Aorta (tissue), 5 donors: ENCODE results near the gene COX7A2L. TPM values are rescaled to one million over a fixed set of nuclear protein-coding genes. Genes with fewer than 3 reads are reported as not detected.
"Not testable (repeated sequence)": the region's sequence is repeated elsewhere in the genome, so short reads cannot be mapped to it uniquely, and the experiment has no call there.

Experiments
- ATAC-seq: fragments of 200-7000 bp; cut with Tn5 transposase; one replicate; pipeline ENCODE4 v1.9.1; 2022; ENCODE audit warnings: moderate library complexity; ENCODE audit not compliant: low FRiP score
- DNase-seq, 2 donors: peaks; one replicate each; pipeline ENCODE4 v3.0.0-alpha.2; 2020
- H3K27ac ChIP-seq, 2 donors: one replicate each; pipeline ENCODE4 v1.5.1; 2013; ENCODE audit warnings: low read length in 2 of 2, mild to moderate bottlenecking in 2 of 2, moderate library complexity in 2 of 2, control low read depth in 1 of 2, inconsistent platforms in 1 of 2, low read depth in 1 of 2
- H3K27me3 ChIP-seq, 2 donors: one replicate each; pipeline ENCODE4 v1.6.1; 2013; ENCODE audit warnings: control low read depth in 1 of 2, low read length in 1 of 2, mild to moderate bottlenecking in 1 of 2, moderate library complexity in 1 of 2; ENCODE audit not compliant: insufficient read depth in 2 of 2, control insufficient read depth in 1 of 2
- H3K36me3 ChIP-seq, 2 donors: one replicate each; pipeline ENCODE4 v1.6.1; 2013; ENCODE audit warnings: control low read depth in 1 of 2, low read length in 1 of 2, mild to moderate bottlenecking in 1 of 2; ENCODE audit not compliant: insufficient read depth in 2 of 2, control insufficient read depth in 1 of 2
- H3K4me1 ChIP-seq, 2 donors: one replicate each; pipeline ENCODE4 v1.6.1; 2013; ENCODE audit warnings: low read length in 2 of 2, control low read depth in 1 of 2, mild to moderate bottlenecking in 1 of 2, moderate library complexity in 1 of 2; ENCODE audit not compliant: insufficient read depth in 2 of 2, control insufficient read depth in 1 of 2
- H3K4me3 ChIP-seq, 2 donors: one replicate each; pipeline ENCODE4 v1.5.1; 2013; ENCODE audit warnings: low read length in 2 of 2, control low read depth in 1 of 2, mild to moderate bottlenecking in 1 of 2
- H3K9me3 ChIP-seq: one replicate; pipeline ENCODE4 v1.6.1; 2013; ENCODE audit warnings: mild to moderate bottlenecking, low read length; ENCODE audit not compliant: control insufficient read depth
- WGBS, 2 donors: extraction: QIAGEN DNeasy Blood & Tissue Kit; methylation state at CpG; one replicate each; pipeline ENCODE4 v1.1.7; 2013; 5-methylcytosine and 5-hydroxymethylcytosine counted together
- intact Hi-C, 2 donors: fragments of 100-400 bp; cut with DNase I; formaldehyde crosslinking; loops; one replicate each; pipeline versions ENCODE4 v1.14.2 to v1.15.0; 2022
- polyA plus RNA-seq, 2 donors: library from polyadenylated mRNA; stranded (reverse); fragments of 200-250 nt; gene quantifications; one replicate each; pipeline ENCODE4 v1.2.3, GENCODE V29; 2013
- total RNA-seq, 2 donors: library from RNA; stranded (reverse); fragmentation: NEBNext Ultra II Directional; extraction: Animal tissue kit (Norgen Biotek cat#: 25700); gene quantifications; one replicate each; pipeline ENCODE4 v1.2.1, GENCODE V29; 2021
- donor health status: healthy with polysubstance abuse.
- donor health status: Bipolar disorder and iron deficiency.
- donor health status: DM: no; HTN: no; CAD: no.
- donor health status: DM: no; HTN: no; CAD: no.
- donor health status: DM: yes; HTN: yes; CAD: no.

The COX7A2L gene
- total and polyA plus RNA-seq, 4 donors, result 60.8 to 265 (median 80.3) TPM

DNA sequence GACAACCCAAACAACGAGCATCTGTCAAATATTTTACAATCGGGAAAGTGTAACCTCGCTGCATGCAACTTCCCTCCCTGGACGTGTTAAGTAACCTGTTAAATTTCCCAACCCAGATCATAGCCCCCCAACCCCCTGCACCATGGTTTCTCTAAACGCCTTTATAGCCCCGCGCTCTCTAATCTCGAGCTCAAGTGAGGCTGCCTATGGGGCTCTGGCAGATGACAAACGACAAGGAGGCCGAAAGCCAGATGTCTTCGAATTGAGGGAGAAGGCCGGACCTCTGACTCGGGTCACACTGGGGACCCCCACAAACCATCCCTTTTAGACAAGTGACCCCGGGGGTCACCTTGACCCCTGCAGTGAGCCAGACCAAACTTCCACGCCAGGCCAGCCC lies 526 bp downstream of the COX7A2L start:
- intact Hi-C loops, result loop anchor here in 1 of 2 donors (2.0 kb wide), 1 partner anchor 264 kb away; no protein-coding TSS in a partner anchor
- WGBS, 2 donors, result 0% methylated on average over 15 of the region's 15 CpGs
- peak; percentile 1 for ATAC-seq
- peak overlapping the region; percentile 88 to 90 for H3K4me3 ChIP-seq
- no peaks in the 10 kb centered on the region for H3K36me3 ChIP-seq
- no peaks in the 10 kb centered on the region for H3K27me3 ChIP-seq
- H3K27ac ChIP-seq, result peak overlapping the region in 1 of 2 donors; percentile 93
- DNase-seq, result no peak
- H3K9me3 ChIP-seq, result no peaks in the 10 kb centered on the region
- H3K4me1 ChIP-seq, result peaks cover 0 to 2% of the 10 kb centered on the region in 2 donors

DNA sequence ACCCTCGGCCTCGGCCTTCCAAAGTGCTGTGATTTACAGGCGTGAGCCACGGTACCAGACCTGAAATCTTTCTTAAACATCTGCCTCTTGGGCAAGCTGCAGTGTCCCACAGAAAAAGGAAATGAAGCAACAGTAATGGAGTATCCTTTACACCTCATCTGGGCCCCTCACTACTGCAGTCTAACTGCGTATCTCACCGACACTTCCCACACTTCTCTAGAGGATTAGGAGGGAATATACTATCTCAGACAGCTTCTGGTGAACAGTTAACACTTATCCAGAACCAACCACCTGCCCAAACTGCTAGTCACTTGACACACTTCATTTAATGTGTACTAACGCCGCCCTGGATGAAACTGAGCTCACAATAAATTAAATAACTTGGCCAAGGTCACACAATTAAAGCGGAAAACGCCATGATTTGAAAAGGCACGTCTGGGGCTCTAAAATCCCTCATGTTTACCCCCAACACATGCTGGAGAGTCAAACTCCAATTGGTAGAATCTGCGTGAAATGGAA lies 993 bp downstream of the COX7A2L start:
- DNase-seq (no peak), ATAC-seq (no peak)
- intact Hi-C loops, result loop anchor here in 1 of 2 donors (2.0 kb wide), 1 partner anchor 263 kb away; no protein-coding TSS in a partner anchor
- Histone ChIP-seq H3K4me3 (peak overlapping the region; percentile 88 to 90), H3K9me3 (no peaks in the 10 kb centered on the region), H3K36me3 (no peaks in the 10 kb centered on the region), H3K27ac (no peak overlapping the region), H3K27me3 (no peaks in the 10 kb centered on the region), H3K4me1 (peaks cover 0 to 2% of the 10 kb centered on the region in 2 donors)
- 17 to 24% methylated on average over 12 of the region's 12 CpGs for WGBS, 2 donors

DNA sequence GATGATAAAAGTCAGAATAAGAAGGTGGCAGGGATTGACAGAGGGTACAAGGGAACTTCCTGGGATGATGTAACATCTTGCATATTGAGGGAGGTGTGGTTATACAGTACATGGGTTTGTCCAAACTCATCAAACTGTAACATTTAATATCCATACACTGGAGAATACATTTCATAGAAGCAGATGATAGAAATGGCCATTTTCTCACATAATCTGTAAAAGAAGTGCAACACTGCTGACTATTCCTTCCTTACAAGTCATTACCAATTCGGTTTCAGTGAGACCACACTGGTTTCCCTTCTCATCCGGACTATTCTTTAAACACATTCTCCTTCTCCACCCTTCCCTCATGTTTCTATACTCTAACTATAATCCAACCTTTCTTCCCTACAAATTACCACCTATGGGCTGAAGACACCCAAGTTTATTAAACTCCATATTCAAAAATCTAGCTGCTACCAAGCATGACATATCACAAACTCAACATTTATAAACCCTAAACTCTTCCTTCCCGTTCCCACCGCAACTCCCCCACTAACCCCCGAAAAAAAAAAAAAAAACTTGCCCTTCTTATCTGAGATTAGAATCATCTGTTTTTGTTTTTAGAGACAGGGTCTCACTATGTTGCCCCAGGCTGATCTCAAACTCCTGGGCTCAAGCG lies 1.6 kb downstream of the COX7A2L start:
- ATAC-seq, result no peak
- Histone ChIP-seq H3K27ac (no peak overlapping the region), H3K4me3 (peak overlapping the region; percentile 88 to 90), H3K36me3 (no peaks in the 10 kb centered on the region), H3K4me1 (peaks cover 0 to 2% of the 10 kb centered on the region in 2 donors), H3K9me3 (no peaks in the 10 kb centered on the region), H3K27me3 (no peaks in the 10 kb centered on the region)
- intact Hi-C loops, result no loop called here
- WGBS, 2 donors, result 51 to 53% methylated on average over 6 of the region's 6 CpGs
- no peak for DNase-seq

DNA sequence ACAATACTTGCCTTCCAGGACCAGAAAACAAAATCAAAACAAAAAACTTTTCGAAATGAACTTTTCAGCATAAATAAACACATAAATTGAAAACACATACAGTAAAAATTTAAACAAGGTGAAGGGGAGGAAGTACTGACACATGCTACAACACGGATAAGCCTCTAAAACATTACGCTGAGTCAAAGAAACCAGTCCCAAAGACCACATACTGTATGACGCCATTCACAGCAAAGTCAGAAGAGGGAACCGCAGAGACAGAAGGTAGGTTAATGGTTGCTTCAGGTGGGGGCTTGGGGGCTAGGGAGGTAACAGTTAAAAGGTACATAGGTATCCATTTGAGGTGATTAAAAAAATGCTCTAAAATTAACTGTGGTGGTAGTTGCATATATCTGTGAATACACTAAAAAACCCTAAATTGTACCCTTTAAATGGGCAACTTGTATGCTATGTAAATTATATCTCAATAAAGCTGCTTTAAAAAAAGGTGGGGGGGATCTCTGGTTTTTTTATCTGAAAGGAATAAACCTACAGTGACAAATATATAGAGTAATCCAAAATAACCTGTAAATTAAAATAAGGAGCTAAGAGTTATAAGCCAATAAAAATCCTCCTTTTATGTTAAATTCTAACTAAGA lies 7.1 kb downstream of the COX7A2L start:
- ATAC-seq (no peak), DNase-seq (no peak)
- Histone ChIP-seq H3K27me3 (no peaks in the 10 kb centered on the region), H3K4me1 (no peaks in the 10 kb centered on the region), H3K27ac (no peak overlapping the region), H3K9me3 (no peaks in the 10 kb centered on the region), H3K36me3 (peaks cover 0 to 3% of the 10 kb centered on the region in 2 donors), H3K4me3 (no peak overlapping the region)
- 85 to 90% methylated on average over 5 of the region's 5 CpGs for WGBS, 2 donors
- intact Hi-C loops, result no loop called here

DNA sequence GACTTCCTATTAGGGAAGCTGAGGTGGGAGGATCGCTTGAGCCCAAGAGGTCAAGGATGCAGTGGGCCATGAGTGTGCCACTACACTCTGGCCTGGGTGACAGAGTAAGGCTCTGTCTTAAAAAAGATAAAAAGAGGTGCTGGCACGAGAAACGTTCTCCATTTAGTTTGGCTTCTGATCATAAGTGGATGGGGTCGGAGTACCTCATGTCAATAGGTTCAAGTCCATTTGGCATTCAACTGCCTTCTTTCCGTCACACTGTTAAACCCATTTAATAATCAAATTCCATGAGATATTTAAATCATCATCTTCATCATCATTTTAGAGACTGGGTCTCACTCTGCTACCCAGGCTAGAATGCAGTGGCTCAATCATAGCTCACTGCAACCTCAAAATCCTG lies 9.2 kb downstream of the COX7A2L start:
- intact Hi-C loops, result no loop called here
- no peak for DNase-seq

DNA sequence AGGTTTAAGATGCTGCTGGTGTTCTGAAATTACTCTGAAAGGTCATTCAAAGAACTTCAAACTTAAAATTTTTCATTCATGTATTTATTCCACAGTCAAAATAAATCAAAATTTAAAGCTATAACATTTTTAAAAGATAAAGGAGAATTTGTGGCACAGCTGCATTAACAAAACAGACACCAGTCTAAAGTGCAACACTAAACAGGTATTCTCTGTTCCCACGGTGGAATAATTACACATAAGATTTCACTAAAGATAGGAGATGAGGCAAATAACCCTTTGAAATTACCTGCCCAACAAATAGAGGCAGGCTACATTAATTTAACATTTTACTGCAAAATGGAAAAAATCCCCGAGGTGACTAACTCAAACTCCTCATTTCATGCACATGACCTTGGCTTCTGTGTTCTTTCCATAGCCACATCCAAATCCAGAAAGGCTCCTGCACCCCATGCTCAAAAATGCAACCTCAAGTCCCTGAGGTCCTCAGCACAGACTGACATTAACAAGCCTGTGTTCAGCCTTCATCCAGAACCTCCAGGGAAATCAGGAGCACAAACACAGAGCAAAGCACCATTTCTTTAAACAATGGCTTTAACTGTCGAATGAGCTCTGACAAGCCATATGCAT lies 10.5 kb downstream of the COX7A2L start:
- intact Hi-C loops, result no loop called here
- no peak for ATAC-seq
- Histone ChIP-seq H3K36me3 (peaks cover 0 to 4% of the 10 kb centered on the region in 2 donors), H3K27me3 (no peaks in the 10 kb centered on the region), H3K9me3 (no peaks in the 10 kb centered on the region), H3K4me1 (no peaks in the 10 kb centered on the region), H3K4me3 (no peak overlapping the region), H3K27ac (no peak overlapping the region)
- WGBS, 2 donors, result 73% methylated on average over 3 of the region's 3 CpGs
- no peak for DNase-seq

More for the DNA sequence above, 9.2 kb downstream of the COX7A2L start:
- no peak overlapping the region for H3K27ac ChIP-seq
- no peaks in the 10 kb centered on the region for H3K4me1 ChIP-seq
- no peak overlapping the region for H3K4me3 ChIP-seq
- 82 to 89% methylated on average over 5 of the region's 5 CpGs for WGBS, 2 donors
- no peak for ATAC-seq
- no peaks in the 10 kb centered on the region for H3K9me3 ChIP-seq
- peaks cover 0 to 3% of the 10 kb centered on the region in 2 donors for H3K36me3 ChIP-seq
- H3K27me3 ChIP-seq, result no peaks in the 10 kb centered on the region

DNA sequence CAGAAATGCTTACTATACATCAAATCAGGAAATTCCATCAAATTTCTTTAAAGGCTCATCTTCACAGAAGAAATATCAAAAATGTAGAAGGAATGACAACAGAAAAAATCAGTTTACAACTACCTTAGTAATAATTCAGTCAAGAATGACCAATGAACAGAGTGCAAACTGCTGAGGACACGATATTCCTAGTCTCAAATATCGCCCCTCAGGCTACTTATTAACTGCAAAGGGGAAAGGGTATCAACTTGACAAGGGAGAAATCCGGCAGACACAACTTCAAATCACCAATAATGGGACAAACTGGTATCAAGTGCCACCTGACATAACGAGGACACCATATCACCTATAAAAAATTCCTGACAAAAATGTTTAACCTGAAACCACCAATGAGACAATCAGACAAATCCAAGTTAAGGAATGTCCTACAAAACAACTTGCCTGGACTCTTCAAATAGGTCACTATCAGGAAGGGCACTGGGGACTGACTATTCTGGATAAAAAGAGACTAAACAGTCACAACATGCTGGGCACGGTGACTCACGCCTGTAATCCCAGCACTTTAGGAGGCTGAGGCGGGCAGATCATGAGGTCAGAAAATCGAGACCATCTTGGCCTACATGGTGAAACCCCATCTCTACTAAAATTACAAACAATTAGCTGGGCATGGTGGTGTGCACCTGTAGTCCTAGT lies 12.8 kb downstream of the COX7A2L start:
- 96% methylated on average over 8 of the region's 8 CpGs for WGBS, 2 donors
- peaks cover 0 to 4% of the 10 kb centered on the region in 2 donors for H3K36me3 ChIP-seq
- intact Hi-C loops, result no loop called here
- H3K9me3 ChIP-seq, result no peaks in the 10 kb centered on the region
- no peak for DNase-seq
- no peaks in the 10 kb centered on the region for H3K4me1 ChIP-seq
- no peak overlapping the region for H3K27ac ChIP-seq
- no peaks in the 10 kb centered on the region for H3K27me3 ChIP-seq
- no peak overlapping the region for H3K4me3 ChIP-seq
- no peak for ATAC-seq

DNA sequence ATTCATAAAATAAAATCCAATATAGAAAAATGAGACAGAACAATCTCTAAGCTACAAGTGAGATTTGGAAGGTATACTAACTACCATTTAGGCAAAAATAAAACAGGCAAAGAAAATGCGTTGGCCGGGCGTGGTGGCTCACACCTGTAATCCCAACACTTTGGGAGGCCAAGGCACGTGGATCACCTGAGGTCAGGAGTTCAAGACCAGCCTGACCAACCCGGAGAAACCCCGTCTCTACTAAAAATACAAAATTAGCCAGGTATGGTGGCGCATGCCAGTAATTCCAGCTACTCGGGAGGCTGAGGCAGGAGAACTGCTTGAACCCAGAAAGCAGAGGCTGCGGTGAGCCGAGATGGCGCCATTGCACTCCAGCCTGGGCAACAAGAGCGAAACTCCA lies 13.5 kb downstream of the COX7A2L start:
- H3K9me3 ChIP-seq, H3K27me3 ChIP-seq, ATAC-seq, H3K27ac ChIP-seq, H3K4me1 ChIP-seq, H3K36me3 ChIP-seq, DNase-seq, intact Hi-C loops, H3K4me3 ChIP-seq: not testable (repeated sequence)
- WGBS, 2 donors, result 97 to 99% methylated on average over 12 of the region's 12 CpGs
